GM12891 (cell line): ENCODE results near the gene ZFPM1.

Experiments used
- DNase-seq: peaks from one replicate; pipeline ENCODE4 v3.0.0; 2011; ENCODE audit warnings: low spot score; ENCODE audit not compliant: insufficient read length
- FAIRE-seq: peaks from 2 replicates; lab custom pipeline; 2011; peaks lifted over from hg19 to GRCh38; lab: Jason Lieb, UNC
- PAX5 ChIP-seq: IDR thresholded peaks from 2 replicates; pipeline ENCODE4 v1.6.1; 2011; ENCODE audit warnings: low read length, moderate library complexity, mild to moderate bottlenecking; ENCODE audit not compliant: insufficient read depth, severe bottlenecking
- POLR2A ChIP-seq: IDR thresholded peaks from 2 replicates; pipeline ENCODE4 v1.6.1; 2011; ENCODE audit warnings: low read depth, low read length, control low read depth
- POLR2AphosphoS5 ChIP-seq: IDR thresholded peaks from 2 replicates; pipeline ENCODE4 v1.6.1; 2011; ENCODE audit warnings: low read depth, low read length, control low read depth
- POU2F2 ChIP-seq: IDR thresholded peaks from 2 replicates; pipeline ENCODE4 v1.6.1; 2011; ENCODE audit warnings: low read depth, mild to moderate bottlenecking, control low read depth, low read length, moderate library complexity
- SPI1 ChIP-seq: IDR thresholded peaks from 2 replicates; pipeline ENCODE4 v1.6.1; 2011; ENCODE audit warnings: low read depth, low read length, control low read depth
- TAF1 ChIP-seq: IDR thresholded peaks from 2 replicates; pipeline ENCODE4 v1.6.1; 2011; ENCODE audit warnings: low read depth, low read length, control low read depth

ZFPM1 gene

GRCh38 chr16:88432753-88433152 lies 20.3 kb upstream of the ZFPM1 start:
- DNase-seq (no peak), FAIRE-seq (no peak)
- TF ChIP-seq SPI1, result no peak
- no peak for TF ChIP-seq POU2F2
- TF ChIP-seq POLR2A, result no peak
- no peak for TF ChIP-seq POLR2AphosphoS5
- TF ChIP-seq PAX5, result no peak
- no peak for TF ChIP-seq TAF1

- no peak for DNase-seq
- TF ChIP-seq TAF1, result no peak
- TF ChIP-seq POU2F2, result no peak
- no peak for FAIRE-seq
Measured at GRCh38 chr16:88433632-88434352, 19.3 kb upstream of the ZFPM1 start.

DNA sequence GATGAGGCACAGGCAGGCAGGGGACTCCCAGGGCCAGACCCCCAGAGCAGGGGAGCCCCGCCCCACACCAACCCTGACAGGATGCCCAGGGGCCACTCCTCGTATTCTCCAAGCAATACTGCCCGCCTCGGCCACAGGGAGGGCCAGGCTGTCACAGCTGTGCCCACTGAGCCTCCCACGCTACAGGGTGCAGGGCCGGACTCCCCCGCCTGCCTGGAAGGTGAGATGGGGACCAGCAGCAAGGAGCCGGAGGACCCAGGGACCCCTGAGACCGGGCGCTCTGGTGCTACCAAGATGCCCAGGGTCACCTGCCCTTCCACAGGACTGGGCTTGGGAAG lies 18.8 kb upstream of the ZFPM1 start:
- DNase-seq (no peak), FAIRE-seq (no peak)
- TF ChIP-seq PAX5 (no peak), POU2F2 (no peak), POLR2AphosphoS5 (no peak), TAF1 (no peak), SPI1 (no peak), POLR2A (no peak)

DNA sequence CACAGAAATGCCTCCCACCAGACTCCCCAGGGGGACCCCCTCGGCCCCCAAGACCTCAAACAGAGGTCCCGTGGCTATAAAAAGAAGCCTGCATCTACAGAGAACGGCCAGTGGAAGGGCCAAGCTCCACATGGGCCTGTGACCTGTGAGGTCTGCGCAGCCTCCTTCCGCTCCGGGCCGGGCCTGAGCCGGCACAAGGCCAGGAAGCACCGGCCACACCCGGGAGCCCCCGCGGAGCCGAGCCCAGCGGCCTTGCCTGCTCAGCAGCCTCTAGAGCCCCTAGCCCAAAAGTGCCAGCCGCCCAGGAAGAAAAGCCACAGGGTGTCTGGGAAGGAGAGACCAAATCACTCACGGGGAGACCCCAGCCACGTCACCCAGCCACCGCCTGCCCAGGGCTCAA lies 18.3 kb upstream of the ZFPM1 start:
- DNase-seq (no peak), FAIRE-seq (no peak)
- TF ChIP-seq POU2F2 (no peak), POLR2A (no peak), PAX5 (no peak), POLR2AphosphoS5 (no peak), TAF1 (no peak), SPI1 (no peak)

- FAIRE-seq, result no peak
- TF ChIP-seq TAF1, result no peak
- no peak for TF ChIP-seq POLR2AphosphoS5
Measured at GRCh38 chr16:88435437-88436355, 17.4 kb upstream of the ZFPM1 start.

DNA sequence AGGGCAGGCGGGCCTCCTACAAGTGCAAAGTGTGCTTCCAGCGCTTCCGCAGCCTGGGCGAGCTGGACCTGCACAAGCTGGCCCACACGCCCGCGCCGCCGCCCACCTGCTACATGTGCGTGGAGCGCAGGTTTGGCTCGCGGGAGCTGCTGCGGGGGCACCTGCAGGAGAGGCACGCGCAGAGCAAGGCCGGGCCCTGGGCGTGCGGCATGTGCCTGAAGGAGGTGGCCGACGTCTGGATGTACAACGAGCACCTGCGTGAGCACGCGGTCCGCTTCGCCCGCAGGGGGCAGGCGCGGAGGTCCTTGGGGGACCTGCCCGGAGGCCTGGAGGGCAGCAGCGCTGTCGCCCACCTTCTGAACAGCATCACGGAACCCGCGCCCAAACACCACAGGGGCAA lies 16.3 kb upstream of the ZFPM1 start:
- FAIRE-seq (no peak), DNase-seq (no peak)
- TF ChIP-seq PAX5 (no peak), SPI1 (no peak), POLR2AphosphoS5 (no peak), POLR2A (no peak), POU2F2 (no peak), TAF1 (no peak)

More at GRCh38 chr16:88435437-88436355, 17.4 kb upstream of the ZFPM1 start:
- DNase-seq, result no peak

DNA sequence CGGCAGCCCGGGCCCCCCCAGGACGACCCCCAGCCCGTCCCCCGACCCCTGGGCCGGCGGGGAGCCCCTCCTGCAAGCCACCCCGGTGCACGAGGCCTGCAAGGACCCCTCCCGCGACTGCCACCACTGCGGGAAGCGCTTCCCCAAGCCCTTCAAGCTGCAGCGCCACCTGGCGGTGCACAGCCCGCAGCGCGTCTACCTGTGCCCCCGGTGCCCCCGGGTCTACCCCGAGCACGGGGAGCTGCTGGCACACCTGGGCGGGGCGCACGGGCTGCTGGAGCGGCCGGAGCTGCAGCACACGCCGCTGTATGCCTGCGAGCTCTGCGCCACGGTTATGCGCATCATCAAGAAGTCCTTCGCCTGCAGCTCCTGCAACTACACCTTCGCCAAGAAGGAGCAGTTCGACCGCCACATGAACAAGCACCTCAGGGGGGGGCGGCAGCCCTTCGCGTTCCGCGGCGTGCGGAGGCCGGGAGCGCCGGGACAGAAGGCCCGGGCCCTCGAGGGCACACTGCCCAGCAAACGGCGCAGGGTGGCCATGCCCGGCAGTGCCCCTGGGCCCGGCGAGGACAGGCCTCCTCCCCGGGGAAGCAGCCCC lies 15.6 kb upstream of the ZFPM1 start:
- peak; percentile 92 for DNase-seq
- FAIRE-seq, result no peak
- no peak for TF ChIP-seq PAX5
- TF ChIP-seq POLR2A, result no peak
- TF ChIP-seq POLR2AphosphoS5, result no peak
- no peak for TF ChIP-seq POU2F2
- no peak for TF ChIP-seq SPI1
- no peak for TF ChIP-seq TAF1

- TF ChIP-seq PAX5 (no peak), POLR2A (no peak), POU2F2 (no peak), SPI1 (no peak), POLR2AphosphoS5 (no peak), TAF1 (no peak)
- no peak for DNase-seq
- no peak for FAIRE-seq
Measured at GRCh38 chr16:88438084-88438870, 14.8 kb upstream of the ZFPM1 start.

DNA sequence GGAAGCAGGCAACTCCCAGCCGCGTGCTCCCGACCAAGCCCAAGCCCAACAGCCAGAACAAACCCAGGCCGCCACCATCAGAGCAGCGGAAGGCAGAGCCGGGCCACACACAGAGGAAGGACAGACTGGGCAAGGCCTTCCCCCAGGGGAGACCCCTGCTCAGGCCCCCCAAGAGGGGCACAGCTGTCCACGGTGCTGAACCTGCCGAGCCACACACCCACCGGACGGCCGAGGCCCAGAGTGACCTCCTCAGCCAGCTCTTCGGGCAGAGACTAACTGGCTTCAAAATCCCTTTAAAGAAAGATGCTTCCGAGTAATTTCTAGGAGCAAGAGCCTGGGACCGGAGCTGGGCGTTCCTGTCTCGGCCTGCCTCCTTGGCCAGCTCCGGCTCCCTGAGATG lies 14.1 kb upstream of the ZFPM1 start:
- FAIRE-seq (no peak), DNase-seq (no peak)
- TF ChIP-seq POLR2A (no peak), PAX5 (no peak), POLR2AphosphoS5 (no peak), TAF1 (no peak), SPI1 (no peak), POU2F2 (no peak)

DNA sequence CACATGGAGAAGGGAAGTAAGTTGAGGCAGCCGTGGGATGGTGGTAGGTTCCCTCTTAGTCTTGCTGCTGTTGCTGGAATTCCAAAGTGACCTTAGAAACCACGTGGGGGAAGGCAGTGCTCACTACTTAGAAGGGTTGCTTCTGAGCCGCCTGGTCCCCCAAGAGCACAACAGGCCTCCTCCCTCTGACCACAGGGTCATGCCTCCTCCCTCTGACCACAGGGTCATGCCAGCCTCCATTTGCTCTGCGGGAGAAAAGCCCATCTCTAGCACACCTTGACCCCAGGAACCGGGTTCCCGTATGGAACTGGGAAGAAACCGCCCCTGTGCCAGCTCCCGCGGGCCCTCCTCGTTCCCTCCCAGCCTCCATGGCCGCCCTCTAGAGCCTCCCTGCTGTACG lies 13.4 kb upstream of the ZFPM1 start:
- TF ChIP-seq POU2F2 (no peak), TAF1 (no peak), POLR2AphosphoS5 (no peak), PAX5 (no peak), SPI1 (no peak), POLR2A (no peak)
- no peak for FAIRE-seq
- DNase-seq, result no peak
